ENCODE results near the gene R3HDM1.

GRCh38 chr2:135547311-135547710 lies 16.0 kb downstream of the R3HDM1 start:
- TF ChIP-seq CTCF (IDR thresholded peaks at IDR 0.05; ENCODE audit: insufficient read depth, low read depth, low read length) (no peak), EZH2 (IDR thresholded peaks at IDR 0.05; ENCODE audit: insufficient read depth, low read length) (no peak)

All from astrocyte (in vitro differentiated cells and primary cell).